Bronchial epithelial cell (primary cell): ENCODE results near the gene TNS3. TPM values are rescaled to one million over a fixed set of nuclear protein-coding genes. Genes with fewer than 3 reads are reported as not detected.

Experiments
- DNase-seq: peaks from one replicate; pipeline ENCODE4 v3.0.0-alpha.2; 2010; ENCODE audit warnings: low read depth
- FAIRE-seq: peaks from 2 replicates; lab custom pipeline; 2011; peaks lifted over from hg19 to GRCh38; lab: Jason Lieb, UNC
- H3K27me3 ChIP-seq: 2 replicates; pipeline ENCODE4 v1.5.1; 2011; ENCODE audit warnings: low read length; ENCODE audit not compliant: control insufficient read depth, insufficient read depth
- H3K36me3 ChIP-seq: 2 replicates; pipeline ENCODE4 v1.5.1; 2011; ENCODE audit warnings: low read length; ENCODE audit not compliant: control insufficient read depth, insufficient read depth
- H3K4me3 ChIP-seq: 2 replicates; pipeline ENCODE4 v1.5.1; 2011; ENCODE audit warnings: mild to moderate bottlenecking, low read depth, low read length, control low read depth
- total RNA-seq: library from RNA; depleted of rRNA; stranded (reverse); fragments of >200 nt; gene quantifications from 2 replicates; pipeline ENCODE4 v1.2.1, GENCODE V29; 2014
- TF ChIP-seq, protein P1 (sequence below): IDR thresholded peaks from 2 replicates; pipeline ENCODE4 v1.5.1; 2011; ENCODE audit warnings: mild to moderate bottlenecking, moderate library complexity, low read length, control low read depth, inconsistent platforms; ENCODE audit not compliant: insufficient read depth, severe bottlenecking

Gene TNS3
- total RNA-seq, 1 donor from 2014 or later: 2.6 TPM

GRCh38 chr7:47510192-47510591, 71.7 kb downstream of the TNS3 start:
- Histone ChIP-seq H3K36me3 (peaks cover 3% of the 10 kb centered on the region), H3K4me3 (no peak overlapping the region), H3K27me3 (no peaks in the 10 kb centered on the region)
- FAIRE-seq: no peak
- no peak for DNase-seq
- TF ChIP-seq, protein P1, sequence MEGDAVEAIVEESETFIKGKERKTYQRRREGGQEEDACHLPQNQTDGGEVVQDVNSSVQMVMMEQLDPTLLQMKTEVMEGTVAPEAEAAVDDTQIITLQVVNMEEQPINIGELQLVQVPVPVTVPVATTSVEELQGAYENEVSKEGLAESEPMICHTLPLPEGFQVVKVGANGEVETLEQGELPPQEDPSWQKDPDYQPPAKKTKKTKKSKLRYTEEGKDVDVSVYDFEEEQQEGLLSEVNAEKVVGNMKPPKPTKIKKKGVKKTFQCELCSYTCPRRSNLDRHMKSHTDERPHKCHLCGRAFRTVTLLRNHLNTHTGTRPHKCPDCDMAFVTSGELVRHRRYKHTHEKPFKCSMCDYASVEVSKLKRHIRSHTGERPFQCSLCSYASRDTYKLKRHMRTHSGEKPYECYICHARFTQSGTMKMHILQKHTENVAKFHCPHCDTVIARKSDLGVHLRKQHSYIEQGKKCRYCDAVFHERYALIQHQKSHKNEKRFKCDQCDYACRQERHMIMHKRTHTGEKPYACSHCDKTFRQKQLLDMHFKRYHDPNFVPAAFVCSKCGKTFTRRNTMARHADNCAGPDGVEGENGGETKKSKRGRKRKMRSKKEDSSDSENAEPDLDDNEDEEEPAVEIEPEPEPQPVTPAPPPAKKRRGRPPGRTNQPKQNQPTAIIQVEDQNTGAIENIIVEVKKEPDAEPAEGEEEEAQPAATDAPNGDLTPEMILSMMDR: no peak

DNA sequence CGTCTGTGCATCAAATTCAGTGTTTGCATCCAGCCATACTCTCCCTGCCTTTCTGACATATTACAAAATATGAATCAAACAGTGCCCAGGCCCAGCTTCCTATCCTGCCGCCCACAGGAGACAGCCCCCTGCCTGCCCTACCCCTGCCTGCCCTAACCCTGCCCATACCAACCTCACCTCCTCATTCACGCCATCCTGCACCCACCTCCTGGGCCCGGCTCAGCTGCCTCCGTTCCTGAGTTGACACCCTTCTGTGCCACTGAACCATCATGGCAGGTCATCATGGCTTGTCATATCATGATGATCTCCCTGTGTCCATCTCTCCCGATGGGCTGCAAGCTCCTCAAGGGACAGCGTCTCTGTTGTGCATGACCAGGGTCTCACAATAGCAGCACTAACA, 72.3 kb downstream of the TNS3 start:
- FAIRE-seq (no peak), DNase-seq (no peak)
- TF ChIP-seq, protein P1: no peak
- Histone ChIP-seq H3K4me3 (no peak overlapping the region), H3K27me3 (no peaks in the 10 kb centered on the region), H3K36me3 (peaks cover 3% of the 10 kb centered on the region)

DNA sequence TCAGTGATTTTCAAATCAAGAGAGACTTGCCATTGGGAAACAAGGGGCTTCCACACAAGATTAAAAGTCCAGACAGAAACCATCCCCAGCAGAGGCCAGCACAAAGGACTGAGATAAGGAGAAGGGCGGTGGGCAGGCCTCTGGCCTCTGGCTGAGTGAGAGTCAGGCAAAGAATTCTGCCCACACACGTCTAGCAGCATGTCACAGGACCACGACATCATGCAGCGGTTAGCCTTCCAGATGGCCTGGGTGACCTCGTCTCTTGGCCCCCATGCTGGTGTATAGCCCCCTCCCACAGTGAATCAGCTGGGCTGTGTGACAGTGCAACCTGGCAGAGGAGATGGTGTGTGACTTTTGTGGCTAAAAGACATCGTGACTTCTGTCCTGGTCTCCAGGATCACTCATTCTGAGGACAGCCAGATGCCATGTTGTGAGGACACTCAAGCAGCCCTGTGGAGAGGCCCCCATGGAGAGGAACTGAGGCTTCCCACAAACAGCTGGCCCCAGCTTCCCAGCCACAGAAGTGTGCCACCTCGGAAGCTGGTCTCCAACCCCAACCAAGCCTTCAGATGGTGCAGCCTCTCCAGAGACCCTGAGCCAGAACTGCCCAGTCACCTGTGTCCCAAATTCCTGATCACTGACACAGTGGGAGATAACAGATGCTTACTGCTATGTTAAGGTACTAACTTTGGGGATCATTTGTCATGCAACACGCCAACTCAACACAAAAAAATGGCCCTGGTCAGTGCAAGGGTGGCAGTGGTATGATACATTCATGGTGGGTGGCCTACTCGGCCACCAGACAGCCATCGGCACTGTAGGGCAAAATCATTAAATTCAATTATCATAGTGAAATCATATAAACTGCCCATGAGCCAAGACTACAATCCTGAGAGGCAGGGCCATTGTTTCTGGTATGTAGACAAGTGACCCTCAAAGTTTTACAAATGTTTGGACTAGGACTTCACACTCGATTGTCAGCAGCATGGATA, 73.2 kb downstream of the TNS3 start:
- no peak overlapping the region for H3K4me3 ChIP-seq
- TF ChIP-seq, protein P1: no peak
- DNase-seq (no peak), FAIRE-seq (peak; percentile 52)
- H3K36me3 ChIP-seq: peaks cover 3% of the 10 kb centered on the region
- no peaks in the 10 kb centered on the region for H3K27me3 ChIP-seq

DNA sequence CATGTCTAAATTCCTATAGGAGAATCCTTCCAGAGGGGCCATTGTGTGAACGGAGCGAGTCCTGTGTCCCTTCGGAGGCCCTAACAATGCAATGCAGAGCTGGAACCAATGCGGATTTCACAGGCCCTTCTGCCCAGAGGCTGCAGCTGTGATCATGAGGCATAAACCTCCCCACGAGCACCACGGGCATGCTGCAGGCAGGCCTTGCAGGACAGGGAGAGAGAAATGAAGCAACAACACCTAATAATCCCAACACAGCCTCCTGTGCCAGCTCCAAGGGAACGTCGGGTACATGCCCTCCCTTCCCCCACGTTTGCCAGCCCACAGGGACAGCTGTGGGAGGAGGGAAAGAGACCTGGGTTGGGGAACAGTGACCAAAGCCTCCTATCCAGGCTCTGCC, 74.4 kb downstream of the TNS3 start:
- H3K36me3 ChIP-seq: peaks cover 3% of the 10 kb centered on the region
- DNase-seq (no peak), FAIRE-seq (peak; percentile 23)
- no peak overlapping the region for H3K4me3 ChIP-seq
- TF ChIP-seq, protein P1: no peak
- H3K27me3 ChIP-seq: no peaks in the 10 kb centered on the region

DNA sequence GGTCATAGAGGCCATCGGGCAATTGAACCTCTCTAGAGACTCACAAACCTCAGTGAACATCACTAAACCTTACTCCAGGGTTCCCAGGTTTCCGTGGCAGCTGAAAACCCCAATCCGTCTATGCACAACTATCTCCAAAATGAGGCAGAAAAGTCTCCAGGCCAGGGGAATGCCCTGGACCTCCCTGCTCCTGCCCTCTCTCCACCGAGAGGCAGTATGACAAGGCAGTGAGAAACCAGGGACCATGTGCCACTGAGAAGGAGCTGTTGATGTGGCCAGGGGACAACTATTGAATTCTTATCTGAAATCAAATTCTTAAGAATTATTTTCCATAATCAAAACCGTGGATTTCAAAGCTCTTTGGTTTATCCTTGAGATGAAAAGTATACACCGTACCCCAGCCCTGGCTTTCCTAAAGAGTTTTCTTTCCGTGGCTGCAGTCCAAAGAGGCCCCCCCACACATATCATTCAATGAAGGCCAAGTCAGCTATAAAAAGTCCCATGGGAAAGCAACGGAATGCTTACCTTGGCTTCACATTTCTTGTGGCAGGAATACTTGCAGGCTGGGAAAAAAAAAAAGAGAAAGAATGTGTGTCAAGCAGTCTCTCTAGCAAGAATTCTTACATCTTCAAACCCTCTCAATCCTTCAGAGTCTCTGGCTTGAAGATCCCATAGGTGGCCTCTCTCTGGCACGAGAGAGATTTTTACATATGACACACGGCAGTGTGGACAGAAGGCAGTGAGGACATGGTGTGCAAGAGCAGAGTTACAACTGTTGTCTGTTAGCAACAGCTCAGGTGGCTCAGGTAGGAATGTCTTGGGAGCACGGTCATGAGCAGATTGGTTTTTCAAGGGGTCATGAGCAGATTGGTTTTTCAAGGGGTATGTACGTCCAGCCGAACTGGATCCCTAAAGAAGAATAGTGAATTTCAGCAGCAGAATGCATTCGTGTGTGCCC, 75.2 kb downstream of the TNS3 start:
- DNase-seq (no peak), FAIRE-seq (no peak)
- TF ChIP-seq, protein P1: no peak
- no peak overlapping the region for H3K4me3 ChIP-seq
- no peaks in the 10 kb centered on the region for H3K27me3 ChIP-seq
- H3K36me3 ChIP-seq: peaks cover 1% of the 10 kb centered on the region
